G401.6 (cell line): ENCODE data around the gene TADA3.

Experiments used
- FAIRE-seq: peaks from 2 replicates; lab custom pipeline; 2012; peaks lifted over from hg19 to GRCh38; lab: Jason Lieb, UNC

The TADA3 gene, protein sequence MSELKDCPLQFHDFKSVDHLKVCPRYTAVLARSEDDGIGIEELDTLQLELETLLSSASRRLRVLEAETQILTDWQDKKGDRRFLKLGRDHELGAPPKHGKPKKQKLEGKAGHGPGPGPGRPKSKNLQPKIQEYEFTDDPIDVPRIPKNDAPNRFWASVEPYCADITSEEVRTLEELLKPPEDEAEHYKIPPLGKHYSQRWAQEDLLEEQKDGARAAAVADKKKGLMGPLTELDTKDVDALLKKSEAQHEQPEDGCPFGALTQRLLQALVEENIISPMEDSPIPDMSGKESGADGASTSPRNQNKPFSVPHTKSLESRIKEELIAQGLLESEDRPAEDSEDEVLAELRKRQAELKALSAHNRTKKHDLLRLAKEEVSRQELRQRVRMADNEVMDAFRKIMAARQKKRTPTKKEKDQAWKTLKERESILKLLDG

DNA sequence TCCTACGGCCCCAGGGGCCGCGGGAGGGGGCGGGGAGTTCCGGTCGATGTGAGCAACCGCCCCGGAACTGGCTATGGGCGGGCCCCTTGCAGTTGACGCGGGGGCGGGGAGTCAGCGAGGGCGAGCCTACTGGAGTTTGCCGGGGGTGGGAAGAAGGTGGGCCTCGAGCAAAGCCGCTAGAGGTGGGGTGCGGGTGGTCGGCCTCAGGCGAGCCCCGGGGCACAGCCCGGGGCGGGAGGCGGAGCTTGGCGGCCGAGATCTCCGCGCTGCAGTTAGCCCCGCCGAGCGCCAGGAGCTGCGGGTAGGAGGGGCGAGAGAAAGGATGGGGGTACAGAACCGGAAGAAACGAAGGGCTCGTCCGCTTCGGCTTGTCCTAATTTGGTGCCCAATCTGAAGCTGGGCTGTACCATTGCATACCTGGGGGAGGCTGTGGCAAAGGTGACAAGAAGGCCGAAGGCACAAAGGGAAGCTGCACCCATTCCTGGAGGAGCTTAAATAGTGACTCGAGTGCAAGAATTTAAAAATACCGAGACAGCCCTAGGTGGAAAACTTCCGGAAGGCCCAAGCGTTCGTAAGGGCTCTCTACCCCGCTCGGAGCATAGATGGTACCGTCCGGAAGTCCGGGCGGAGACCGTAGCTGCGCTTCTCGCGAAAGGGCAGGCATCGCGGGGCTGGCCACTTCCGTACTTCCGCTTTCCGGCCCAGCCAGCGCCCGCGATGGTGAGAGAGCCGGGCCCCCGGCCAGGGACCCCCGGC lies at the start of gene TADA3, which contains the start of gene ARPC4:
TADA3 (minus strand) TSS at position 69 of the 756 bp plus-strand sequence. CDS start 1,007 bp downstream, outside the sequence.
ARPC4 (plus strand) TSS at position 678 of the 756 bp plus-strand sequence; CDS start at position 718, 40 bp downstream.
- FAIRE-seq, result no peak

DNA sequence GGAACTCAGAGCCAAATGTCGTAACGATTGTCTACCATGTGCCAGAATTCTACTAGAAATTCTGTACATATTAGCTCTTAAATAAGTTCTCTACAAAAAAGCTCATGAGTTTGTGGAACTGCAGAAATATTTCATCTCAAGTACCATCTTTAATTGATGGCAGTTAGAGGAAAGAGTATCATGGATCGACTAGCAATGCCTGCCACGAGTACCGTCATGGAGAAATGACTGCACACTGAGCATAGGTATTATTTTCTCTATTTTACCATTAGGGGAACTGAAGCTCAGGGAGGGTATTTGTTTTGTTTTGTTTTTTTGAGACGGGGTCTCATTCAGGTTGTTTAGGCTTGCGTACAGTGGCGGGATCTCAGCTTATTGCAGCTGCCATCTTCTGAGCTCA lies 48.7 kb upstream of the TADA3 start:
- no peak for FAIRE-seq

DNA sequence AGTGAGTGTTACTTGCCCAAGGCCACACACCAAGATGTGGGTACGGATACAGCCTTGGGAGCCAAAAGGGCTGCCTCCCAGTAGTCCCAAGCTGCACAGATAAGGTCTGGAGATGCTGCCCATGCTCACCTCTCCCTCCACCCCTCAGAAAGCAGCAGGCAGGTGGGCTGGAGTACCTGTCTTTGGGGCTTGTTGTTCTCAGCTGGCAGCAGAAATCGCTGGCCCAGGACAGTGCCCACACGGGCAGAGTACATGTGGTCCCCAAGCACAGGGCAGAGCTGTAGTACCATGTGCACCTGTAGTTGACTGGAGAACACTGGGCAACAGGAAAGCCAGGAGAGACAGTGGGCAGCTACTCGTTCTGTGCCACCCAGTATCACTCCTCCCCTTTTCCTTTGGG lies 46.6 kb upstream of the TADA3 start:
- FAIRE-seq, result no peak

DNA sequence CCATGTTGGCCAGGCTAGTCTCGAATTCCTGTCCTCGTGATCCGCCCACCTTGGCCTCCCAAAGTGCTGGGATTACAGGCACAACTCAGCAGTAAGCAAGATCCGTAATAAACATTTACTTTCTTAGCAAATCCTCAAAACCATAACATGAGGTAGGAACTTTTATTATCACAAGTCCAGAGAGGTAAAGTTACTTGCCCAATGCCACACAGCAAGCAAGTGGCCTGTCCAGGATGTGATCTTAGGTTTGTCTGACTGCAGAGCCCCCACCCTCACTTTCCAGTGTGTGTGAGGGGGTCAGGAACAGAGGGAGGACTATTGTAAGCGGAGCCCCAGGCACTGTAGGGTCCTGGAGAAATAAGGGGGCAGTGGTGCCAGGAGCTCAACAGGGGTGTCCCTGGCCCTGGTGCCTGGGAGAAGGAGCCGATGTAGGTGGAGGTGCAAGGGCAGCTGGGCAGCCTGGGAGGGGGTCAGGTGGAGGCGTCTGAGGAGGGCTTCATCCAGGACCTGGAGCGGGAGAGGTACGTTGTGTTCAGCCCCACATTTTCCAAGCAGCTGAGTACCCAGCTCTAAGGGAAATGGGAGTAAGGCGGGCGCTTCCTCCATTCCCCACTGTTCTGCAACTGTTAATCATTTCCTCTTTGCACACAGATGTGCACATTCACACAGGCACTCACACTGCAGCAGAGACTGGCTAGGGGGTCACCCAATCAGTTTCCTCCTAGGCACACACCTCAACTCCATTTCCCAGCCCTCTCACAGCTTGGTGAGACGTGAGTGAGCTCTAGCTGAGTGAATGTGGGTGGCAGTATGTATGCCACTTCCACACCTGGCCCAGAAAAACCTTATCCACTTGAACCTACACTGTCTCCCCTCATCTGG lies 45.7 kb upstream of the TADA3 start:
- no peak for FAIRE-seq

DNA sequence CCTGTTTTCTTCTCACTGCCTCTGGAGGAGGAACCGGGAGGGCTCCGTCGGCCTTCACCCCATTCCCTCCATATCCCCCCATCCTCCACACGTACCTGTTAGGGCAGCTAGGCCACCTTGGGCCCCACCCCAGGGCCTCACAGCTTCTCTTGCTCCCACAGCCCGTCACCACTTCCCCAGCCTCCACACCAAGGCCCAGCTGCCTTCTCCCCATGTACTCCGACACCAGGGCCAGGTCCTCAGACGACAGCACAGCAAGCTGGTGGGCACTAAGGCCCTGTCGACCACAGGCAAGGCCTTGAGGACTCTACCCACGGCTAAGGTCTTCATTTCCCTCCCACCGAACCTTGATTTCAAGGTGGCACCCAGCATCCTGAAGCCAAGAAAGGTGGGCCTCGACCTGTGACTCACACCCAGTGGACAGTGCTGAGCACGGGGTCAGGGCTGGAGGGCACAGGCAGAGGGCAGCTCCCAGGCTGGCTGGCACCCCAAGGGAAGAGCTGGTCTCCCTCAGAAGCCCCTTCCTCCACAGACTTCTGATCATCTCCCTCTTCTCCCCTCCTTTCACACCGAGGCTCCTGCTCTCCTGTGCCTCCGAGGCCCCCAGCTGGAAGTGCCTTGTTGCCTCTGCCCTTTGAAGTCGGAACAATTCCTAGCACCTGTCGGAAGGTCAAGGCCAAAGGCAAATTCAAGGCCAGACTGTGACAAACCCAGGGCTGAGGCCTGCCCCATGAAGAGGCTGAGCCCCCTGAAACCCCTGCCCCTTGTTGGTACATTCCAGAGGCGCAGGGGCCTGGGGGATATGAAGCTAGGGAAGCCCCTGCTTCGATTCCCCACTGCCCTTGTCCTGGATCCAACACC lies 42.5 kb upstream of the TADA3 start:
- FAIRE-seq, result no peak

DNA sequence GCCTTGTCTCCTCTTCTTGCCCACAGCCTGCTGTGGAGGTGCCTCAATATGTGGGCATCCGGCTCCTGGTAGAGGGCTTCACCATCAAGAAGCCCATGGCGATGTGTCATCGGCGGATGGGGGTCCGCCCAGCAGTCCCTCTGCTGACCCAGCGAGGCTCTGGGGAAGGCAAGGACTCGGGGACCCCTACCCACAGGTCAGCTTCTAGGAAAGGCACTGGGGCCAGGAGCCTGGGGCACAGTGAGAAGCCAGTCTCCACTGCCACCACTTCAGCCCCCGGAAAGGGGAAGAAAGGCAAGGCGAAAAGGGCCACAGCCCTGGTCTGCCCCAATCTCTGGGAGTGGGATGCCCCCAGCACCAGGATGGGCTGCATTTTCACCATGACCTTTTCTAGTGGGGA lies 40.8 kb upstream of the TADA3 start:
- no peak for FAIRE-seq

DNA sequence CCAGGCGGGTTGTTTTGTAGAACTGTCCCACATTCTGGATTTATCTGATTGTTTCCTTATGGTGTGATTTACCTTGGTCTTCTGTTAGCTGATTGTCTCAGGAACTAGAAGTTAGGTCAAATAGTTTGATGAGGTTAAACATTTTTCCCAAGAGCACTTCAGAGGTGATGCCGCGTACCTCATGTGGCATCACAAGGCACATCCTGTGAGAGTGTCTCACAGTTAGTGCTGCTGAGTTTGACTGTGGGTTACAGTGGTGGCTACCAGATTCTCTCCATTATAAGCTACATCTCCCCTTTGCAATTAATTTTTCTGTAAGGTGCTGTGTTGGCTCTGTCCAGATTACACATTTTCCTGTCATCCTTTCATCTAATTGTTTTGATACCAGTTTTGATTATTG lies 39.0 kb upstream of the TADA3 start:
- FAIRE-seq, result no peak

DNA sequence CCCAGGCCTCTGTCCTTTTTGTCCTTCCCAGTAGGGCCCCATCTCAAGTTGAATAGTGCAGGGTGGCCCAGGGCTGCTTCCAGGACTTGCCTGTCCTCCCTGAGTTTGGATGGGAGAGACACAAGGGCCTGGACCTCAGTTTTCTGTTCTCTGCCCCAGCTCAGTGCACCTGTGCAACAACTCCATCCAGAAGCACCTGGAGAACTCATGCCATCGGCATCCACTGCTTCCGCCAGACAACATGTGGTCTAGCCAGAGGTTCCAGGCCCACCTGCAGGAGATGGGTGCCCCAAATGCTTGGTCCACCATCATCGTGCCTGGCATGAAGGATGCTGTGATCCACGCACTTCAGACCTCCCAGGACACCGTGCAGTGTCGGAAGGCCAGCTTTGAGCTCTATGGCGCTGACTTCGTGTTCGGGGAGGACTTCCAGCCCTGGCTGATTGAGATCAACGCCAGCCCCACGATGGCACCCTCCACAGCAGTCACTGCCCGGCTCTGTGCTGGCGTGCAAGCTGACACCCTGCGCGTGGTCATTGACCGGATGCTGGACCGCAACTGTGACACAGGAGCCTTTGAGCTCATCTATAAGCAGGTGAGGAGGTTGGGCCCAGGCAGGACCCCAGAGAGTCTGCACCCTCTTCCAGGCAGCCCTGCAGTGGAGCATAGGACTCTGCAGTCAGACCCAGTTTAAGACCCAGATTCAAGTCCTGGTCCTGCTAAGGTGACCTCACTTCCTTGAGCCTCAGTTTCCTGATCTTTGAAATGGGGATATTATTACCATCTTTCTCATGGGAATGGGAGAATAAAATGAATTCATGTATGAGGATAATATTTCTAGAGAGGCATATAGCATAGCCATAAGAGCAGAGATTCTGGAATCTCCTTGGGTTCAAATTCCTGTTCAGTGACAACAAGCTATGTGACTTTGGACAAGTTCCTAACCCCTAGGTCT lies 36.8 kb upstream of the TADA3 start:
- FAIRE-seq, result no peak

DNA sequence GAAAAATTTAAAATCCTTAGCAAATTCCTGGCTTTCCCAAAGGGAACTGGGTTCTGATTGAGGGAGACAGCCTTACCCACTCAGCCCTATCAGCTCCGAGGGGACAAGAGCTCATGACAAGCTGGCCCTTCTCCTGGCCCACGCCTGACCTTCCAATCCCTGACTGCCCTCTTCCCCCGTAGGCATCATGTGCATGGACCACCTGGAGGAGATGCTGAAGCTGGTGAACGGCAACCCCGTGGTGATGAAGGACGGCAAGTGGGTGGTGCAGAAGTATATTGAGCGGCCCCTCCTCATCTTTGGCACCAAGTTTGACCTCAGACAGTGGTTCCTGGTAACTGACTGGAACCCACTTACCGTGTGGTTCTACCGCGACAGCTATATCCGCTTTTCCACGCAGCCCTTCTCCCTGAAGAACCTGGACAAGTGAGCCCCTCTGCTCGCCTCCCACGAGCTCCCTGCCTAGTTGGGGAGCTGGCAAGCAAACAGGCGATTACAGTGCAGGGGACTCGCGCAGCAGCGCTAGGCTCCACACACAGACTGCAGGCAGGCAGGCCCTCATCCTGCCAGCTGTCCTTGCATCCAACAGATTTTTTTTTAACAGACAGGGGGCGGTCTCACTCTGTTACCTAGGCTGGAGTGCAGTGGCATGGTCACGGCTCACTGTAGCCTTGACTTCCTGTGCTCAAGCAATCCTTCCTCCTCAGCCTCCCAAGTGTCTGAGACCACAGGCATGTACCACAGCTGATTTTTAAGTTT lies 34.7 kb upstream of the TADA3 start:
- FAIRE-seq, result no peak

DNA sequence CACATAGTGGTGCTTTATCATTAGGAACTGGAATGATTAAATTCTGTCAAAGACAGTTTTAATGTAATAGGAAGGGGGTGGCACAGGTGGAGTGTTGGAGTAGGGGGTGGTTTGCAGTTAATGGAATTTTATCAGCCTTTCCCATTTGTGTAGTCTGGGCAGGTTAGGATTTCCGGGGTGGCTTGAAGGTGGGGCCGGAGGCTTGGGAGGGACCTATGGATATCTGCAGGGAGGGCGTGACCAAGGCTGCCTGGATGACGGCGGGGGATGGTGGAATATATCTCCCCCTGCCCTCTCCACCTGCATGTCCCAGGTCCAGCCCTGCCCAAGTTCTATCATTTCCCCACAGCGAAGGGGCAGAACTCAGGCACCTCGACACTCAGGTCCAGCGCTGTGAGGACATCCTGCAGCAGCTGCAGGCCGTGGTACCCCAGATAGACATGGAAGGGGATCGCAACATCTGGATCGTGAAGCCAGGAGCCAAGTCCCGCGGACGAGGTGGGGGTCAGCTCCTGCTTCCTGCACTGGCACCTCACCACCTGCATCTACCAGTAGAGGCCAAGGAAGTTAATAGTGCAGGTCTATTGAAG lies 33.3 kb upstream of the TADA3 start:
- FAIRE-seq, result no peak

DNA sequence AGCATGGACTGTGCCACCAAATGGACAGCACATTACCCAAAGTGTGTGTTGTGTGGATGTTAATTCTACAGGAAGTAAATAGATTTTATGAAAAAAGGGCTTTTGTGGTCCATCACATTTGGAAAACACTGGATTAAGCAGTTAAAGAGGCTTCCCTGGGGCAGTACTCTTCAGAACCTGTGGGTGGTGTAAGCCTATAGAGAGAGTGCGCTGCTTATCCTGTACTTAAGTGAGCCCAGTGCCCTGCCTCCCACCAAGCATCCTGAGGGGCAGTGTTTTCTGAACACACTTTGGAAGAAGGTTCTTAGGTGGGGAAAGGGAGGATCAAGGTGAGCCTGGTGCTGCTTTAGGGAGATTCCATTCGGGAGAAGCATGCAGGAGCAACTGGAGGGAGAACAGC lies 28.7 kb upstream of the TADA3 start:
- FAIRE-seq, result no peak

DNA sequence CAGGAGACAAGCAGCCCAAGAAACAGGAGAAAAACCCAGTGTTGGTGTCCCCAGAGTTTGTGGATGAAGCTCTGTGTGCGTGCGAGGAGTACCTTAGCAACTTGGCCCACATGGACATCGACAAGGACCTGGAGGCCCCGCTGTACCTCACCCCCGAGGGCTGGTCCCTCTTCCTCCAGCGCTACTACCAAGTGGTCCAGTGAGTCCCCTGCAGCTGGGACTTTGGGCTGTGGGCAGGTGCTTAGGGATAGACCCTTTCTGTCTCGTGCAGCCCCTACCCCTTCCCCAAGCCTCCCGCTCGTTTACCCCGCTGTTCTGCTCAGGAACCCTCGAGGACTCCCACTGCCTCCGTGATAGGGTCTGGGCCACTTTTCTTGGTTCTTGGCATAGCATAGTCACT lies 28.3 kb upstream of the TADA3 start:
- FAIRE-seq, result no peak

DNA sequence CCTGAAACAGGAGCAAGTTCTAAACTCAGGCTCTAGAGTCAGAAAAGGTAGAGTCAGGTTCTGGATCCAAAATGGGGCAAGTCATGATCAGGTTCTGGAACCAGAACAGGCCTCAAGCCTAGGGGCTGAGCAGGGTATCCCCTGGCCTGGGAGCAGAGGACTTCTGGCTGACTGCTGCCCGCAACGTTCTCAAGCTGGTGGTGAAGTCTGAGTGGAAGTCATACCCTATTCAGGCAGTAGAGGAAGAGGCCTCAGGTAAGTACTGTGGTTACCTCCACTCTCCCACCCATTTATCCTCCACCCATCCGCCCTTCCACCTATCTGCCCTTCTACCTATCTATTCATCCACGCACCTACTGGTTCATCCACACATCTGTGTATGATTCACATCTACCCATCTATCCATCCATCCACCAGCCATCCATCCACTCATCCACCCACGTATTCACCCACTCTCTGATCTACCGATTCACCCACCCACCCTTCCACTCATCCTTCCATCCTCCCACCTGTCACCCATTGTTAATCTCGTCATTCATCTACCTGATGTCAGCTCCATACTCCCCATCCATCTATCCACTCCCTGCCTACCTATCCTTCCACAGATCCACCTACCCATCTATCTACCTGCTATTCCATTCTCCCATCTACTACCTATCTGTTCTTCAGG lies 26.5 kb upstream of the TADA3 start:
- FAIRE-seq, result no peak

DNA sequence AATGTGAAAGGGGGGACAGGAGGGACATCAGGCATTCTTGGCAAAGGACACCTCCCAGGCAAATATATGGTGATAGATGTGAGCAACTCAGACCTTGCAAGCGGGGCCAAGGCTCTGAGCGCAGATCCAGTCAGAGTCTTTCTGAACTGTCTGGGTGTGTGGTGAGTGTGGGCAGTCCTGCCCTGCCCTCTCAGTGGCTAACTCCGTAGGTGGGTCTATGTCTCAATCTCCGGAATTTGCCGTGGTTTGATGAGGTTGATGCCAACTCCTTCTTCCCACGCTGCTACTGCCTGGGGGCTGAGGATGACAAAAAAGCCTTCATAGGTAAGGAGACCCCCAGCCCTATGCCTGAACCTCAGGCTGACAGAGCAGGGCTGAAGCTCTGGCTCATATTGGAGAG lies 25.2 kb upstream of the TADA3 start:
- FAIRE-seq, result no peak

DNA sequence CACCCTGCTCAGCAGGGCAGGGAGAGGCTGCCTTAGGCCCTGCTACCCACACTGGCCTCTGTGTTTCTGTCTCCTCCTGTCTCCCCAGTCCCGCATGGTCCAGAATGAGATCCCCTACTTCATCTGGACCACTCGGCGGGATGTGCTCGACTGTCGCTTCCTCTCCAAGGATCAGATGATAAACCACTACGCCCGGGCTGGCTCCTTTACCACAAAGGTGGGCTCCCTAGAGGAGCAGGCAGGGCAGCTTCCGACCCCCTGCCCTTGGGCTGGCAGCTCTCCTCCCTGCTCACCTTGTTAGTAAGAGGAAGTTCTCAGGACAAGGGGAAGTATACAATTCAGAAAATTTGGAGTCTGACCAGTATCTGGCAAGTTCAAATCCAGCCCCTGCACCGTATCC lies 23.7 kb upstream of the TADA3 start:
- no peak for FAIRE-seq

DNA sequence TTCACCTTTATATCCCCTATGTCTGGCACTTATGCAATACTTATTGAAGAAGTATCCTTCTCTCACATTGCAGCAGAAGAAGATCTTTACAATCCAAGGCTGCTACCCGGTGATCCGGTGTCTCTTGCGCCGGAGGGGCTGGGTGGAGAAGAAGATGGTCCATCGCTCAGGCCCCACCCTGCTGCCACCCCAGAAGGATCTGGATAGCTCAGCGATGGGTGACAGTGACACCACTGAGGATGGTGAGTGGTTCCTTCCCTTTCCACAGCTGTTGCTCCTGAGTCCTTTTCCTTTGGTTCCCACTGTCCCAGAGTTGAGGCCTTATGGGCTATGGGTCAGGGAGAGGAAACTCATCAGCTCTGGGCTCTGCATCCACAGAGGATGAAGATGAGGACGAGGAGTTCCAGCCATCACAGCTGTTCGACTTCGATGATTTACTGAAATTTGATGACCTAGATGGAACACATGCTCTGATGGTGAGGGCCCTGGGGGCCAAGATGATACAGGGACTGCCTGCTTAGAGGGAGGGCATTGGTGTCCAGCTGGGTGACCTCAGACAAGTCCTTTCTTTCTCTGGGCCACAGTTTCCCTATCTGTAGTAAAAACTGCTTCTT lies 20.7 kb upstream of the TADA3 start:
- no peak for FAIRE-seq

DNA sequence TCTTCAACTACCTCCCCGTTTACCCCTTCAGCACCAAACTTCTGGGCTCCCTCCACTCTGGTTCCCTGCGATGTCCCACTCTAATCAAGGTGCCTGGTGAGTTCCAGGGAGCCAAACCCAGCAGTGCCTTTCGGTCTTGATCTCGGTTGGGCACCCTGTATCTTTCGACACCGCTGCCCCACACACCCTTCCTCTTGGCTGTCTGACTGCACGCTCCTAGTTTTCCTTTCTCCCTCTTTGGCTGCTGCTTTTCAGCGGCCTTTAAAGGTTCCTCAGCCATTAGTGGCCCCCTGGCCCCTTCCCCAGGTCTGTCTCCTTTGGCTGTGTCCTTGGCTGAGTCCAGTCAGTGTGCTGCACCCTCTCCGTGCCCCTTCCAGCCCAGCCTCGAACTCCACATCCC lies 18.6 kb upstream of the TADA3 start:
- FAIRE-seq, result no peak

DNA sequence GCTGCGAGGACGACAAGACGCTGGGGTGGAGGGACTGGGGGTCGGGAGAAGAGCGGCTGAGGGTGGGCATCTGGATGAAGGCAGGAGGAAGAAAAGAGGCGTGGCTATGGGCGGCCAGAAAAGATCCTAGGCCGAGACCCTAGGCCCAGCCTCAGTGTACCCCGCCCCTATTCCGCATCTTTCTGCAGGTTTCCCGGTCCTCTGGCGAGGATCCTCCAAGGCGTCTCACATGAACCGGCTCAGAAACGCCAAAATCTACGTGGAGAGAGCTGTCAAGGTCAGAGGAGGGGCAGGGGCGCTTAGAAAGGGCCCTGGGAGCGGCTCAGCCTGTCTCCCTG lies 18.1 kb upstream of the TADA3 start:
- FAIRE-seq, result no peak
